Hematopoietic multipotent progenitor cell treated with erythropoietin and hydrocortisone succinate and interleukin-3 and kit ligand, for 15 days (in vitro differentiated cells): ENCODE results near the gene NRP2.

Experiments used
- DNase-seq: peaks from one replicate; pipeline ENCODE4 v3.0.0-alpha.2; 2015; ENCODE audit warnings: low spot score

Gene NRP2

DNA sequence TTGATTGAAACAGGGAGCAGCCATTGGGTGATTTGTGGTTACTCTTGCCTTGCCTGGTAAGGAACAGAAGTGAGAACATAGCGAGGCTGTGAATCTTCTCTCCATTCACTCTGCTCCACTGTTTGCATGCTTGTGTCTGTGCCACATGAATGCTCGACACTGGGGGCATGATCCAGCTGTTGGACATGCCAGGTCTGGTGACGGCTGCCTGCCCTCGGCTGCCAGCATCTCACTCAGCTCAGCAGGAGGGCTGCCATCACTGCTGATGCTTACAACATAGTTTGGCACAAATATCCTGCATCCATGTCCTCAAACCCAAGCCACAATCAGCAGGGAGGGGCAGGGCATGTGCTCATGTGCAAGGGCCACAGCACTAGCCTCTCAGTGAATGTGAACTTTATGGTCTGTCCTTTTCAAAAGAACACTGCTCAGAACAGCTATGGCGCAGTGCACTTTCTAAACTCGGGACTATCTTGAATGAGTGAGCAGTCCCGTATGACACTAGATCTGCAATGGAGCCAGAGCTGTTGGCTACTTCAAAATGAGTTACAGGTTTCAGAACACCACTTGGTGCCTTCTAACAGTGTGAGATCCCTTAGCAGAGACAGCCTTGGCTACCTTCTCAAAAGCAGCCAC lies 126.3 kb downstream of the NRP2 start:
- DNase-seq: no peak

DNA sequence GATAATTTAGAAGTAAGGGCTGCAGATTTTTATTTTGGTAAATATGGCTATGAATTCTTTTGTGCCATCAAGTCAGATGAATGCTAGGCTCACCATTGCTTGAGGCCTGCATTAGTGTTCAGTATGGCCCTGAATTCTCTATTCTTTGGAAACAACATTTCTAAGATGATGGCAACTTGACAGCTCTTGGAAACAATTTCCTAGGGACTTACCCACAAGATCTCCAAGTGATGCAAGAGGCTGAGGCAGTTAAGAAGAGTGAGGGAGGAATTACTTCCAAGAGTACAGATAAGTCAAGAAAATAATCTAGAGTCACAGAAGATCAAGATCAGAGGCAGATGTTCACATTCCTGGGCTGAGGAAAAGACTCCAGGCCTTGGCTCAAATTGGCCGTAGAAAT lies 129.1 kb downstream of the NRP2 start:
- DNase-seq: no peak

DNA sequence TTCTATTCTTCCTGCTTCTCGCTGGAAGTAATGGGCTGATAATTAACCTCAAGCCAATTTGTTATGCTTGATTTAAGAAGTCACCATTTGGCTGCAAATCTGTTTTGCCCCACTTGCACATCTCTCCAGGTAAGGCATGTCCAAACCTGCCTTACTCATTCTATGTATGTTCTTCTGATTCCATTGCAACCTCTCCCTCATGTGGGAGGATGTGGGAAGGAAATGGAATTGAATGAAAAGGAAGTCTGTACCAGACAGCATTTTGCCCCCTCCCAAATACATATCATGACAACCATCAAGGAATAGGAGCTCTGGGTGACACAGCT lies 131.7 kb downstream of the NRP2 start:
- no peak for DNase-seq

DNA sequence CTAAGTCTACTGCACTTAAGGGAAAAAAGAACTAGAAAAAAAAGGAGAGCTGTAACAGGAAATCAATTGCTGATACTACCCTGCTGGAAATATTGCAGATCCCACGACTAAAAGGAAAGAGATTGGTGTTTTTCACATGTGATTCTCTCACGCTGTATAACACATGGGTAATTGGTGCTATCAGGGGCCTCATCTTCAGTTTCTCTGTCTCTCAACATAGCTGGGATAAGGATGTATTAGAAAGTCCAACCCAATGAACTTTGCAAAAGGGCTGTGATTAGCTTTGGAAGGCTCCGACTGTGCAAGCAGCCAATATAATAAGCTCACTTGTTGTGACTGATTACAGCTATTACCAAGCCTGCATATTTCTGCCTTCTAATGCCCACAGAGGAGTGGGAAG lies 133.4 kb downstream of the NRP2 start:
- DNase-seq: no peak

DNA sequence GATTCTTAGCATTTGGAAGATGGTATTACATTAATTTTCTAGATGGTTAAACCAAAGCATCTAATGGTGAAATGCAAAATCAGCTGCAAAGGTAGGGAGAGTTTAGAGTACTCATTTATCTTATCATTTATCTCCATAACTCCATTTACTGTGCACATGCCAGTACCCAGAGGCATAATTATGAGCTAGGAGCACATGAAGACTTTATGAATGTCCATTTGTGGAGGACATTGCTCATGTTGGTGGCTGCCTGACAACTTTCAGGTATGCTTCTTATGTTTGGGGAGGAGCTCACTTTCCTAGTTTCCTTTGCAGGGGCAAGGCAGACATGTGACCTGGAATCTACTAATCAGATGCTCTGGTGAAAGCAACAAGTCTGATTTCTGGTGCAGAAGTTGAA lies 134.0 kb downstream of the NRP2 start:
- DNase-seq: no peak

DNA sequence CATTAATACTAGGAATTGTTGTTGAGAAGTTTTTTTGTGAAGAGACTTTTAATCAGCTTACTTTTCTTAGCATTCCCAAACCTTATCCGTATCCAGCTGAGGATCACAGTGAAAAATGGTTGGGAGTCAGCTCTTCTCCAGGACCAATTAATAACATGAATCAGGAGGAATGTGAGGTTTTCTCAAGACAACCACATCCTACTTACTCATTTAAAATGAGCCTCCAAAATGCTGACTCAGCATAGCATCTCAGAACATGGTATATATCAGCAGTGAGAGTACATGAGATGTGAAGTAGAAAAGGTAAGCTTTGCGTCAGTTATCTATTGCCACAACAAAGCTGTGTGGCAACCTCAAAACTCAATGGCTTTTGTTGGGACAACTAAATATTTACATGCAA lies 140.3 kb downstream of the NRP2 start:
- no peak for DNase-seq

DNA sequence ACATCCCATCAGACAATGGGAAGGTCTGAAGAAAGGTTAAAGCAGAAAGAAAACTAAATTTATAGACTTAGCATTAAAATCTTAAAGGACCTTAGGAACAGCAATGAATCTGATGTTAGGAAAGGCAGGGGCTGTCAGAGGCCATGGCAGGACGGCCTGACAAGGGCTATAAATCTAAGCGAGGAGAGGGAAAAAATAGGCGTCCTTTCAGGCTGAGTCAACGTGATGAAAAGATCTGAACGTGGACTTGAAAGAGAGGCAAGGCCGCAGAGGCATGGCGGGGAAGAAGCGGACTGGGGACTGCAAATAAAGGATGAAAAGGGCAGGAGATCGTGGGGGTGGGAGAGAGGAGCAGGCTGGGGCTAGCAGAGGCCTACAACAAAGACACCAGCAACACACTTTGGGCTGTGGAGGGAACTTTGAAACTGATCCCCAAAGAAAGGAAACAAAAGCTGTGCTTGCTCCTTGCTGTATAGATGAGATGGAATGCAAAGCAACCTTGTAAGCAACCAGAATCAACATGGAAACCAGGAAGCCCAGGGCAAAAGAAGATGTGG lies 145.6 kb downstream of the NRP2 start:
- DNase-seq: no peak

- no peak for DNase-seq
Observed at GRCh38 chr2:205833864-205834263, 151.6 kb downstream of the NRP2 start.

DNA sequence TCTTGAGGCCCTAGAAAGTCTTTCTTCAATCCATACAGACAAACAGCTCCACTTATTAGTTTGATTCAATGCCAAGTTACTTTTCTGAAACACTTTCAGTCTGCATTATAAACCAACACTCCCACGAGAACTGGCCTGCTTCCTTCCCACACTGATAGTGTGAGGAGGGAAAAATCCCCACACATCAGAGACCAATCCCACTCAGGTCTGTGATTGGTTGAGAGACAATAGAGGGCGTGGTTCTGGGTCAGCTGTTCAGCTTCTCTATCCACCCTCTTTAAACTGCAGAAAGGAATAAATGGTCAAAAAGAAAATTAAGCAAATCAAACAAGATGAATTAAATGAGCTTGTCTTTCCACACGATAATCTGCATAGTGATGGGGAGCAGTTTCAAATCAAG lies 152.5 kb downstream of the NRP2 start:
- DNase-seq: no peak

- DNase-seq: no peak
Observed at GRCh38 chr2:205835251-205835791, 153.0 kb downstream of the NRP2 start.

DNA sequence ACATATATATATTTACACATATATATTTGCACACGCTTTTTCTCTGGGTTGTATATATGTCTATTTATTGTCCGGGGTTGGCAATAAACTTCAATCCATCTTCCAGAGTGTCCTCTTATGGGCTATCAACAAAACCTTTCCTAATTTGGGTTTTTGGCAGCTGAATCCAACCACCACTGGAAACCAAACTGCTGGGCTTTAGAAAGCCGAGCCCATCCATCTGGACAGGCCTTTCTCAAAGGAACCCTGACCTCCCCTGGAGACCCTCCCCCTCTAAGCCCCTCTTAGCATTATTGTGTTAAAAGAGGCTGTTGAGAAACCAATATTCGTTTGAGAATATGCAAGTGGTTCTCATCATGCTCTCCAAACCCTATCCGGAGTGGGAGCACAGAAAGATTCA lies 153.6 kb downstream of the NRP2 start:
- DNase-seq: no peak

DNA sequence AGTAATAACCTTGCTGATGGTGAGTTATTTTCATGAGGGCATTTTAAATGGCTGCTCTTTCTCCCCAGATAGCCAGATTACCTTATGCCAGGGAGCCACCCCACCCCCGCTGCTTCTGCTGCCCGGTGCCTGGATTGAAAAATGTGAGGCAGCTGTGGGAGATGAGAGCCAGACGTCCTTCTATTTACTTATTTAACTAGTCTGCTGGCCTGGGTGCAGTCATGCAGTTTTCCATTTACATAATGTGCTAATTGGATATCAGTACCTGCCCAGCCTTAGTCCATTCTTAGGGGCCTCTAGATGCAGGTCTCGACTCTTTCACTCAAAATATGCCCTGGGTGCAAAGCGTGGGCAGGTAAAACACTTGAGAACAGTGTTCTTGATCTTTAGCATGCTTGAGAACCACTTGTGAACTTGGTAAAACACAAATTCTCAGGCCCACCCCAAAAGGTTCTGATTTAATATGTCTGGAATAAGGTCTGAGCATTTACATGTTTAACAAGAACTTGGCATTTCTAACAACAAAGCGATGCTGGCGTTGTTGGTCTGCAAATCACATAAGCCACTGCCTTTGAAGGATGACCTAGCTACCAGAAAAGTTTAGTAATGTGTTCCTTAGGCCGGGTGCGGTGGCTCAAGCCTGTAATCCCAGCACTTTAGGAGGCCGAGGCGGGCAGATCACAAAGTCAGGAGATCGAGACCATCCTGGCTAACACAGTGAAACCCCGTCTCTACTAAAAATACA lies 154.3 kb downstream of the NRP2 start:
- no peak for DNase-seq

- DNase-seq: no peak
Observed at GRCh38 chr2:205837663-205838062, 155.4 kb downstream of the NRP2 start.

- DNase-seq: no peak
Observed at GRCh38 chr2:205845446-205845845, 163.1 kb downstream of the NRP2 start.
